Prostate gland (tissue), 2 donors: ENCODE measurements around the gene MAP3K8. TPM values are rescaled to one million over a fixed set of nuclear protein-coding genes. Genes with fewer than 3 reads are reported as not detected.

ENCODE experiments used
- DNase-seq: peaks from one replicate; pipeline ENCODE4 v3.0.0-alpha.2; 2019; ENCODE audit warnings: low spot score
- H3K27ac ChIP-seq, 2 donors: fragments of 200-600 bp; sonication (generic); 2 replicates each; pipeline ENCODE4 v1.5.1; 2017 to 2019
- H3K27me3 ChIP-seq: fragments of 200-600 bp; sonication (generic); replicated peaks from 2 replicates; pipeline ENCODE4 v1.5.1; 2019; ENCODE audit not compliant: insufficient read depth
- H3K36me3 ChIP-seq, 2 donors: fragments of 200-600 bp; sonication (generic); 1 replicate in 1 of 2; 2 replicates in 1 of 2; pipeline versions ENCODE4 v1.5.1 to v1.8.1; 2017 to 2019
- H3K4me1 ChIP-seq: fragments of 200-600 bp; sonication (generic); replicated peaks from 2 replicates; pipeline ENCODE4 v1.5.1; 2019
- H3K4me3 ChIP-seq, 2 donors: fragments of 200-600 bp; sonication (generic); 2 replicates each; pipeline ENCODE4 v1.5.1; 2017 to 2019
- H3K9me3 ChIP-seq: fragments of 200-600 bp; sonication (generic); 2 replicates; pipeline ENCODE4 v1.5.1; 2017
- CTCF ChIP-seq, 4 experiments: fragments of 200-600 bp in 2 of 4; fragments of 450-650 bp in 2 of 4; sonication (generic) in 2 of 4; IDR thresholded peaks; 1 replicate in 3 of 4; 2 replicates in 1 of 4; pipeline ENCODE4 v1.5.1; 2016 to 2019; ENCODE audit warnings: antibody characterized with exemption in 4 of 4, mild to moderate bottlenecking in 2 of 4, moderate library complexity in 2 of 4
- POLR2A ChIP-seq: fragments of 450-650 bp; IDR thresholded peaks from one replicate; pipeline ENCODE4 v1.6.1; 2016; ENCODE audit warnings: antibody characterized with exemption, mild to moderate bottlenecking
- POLR2AphosphoS5 ChIP-seq: sonication (generic); formaldehyde crosslinking; IDR thresholded peaks from one replicate; pipeline ENCODE4 v1.6.1; 2017; ENCODE audit warnings: antibody characterized with exemption
- WGBS: methylation state at CpG from one replicate; pipeline ENCODE4 v1.1.5; 2018; 5-methylcytosine and 5-hydroxymethylcytosine counted together
- intact Hi-C: fragments of 100-400 bp; cut with DNase I; formaldehyde crosslinking; loops from one replicate; pipeline ENCODE4 v1.14.2; 2022
- total RNA-seq, 2 donors: library from RNA; depleted of rRNA; stranded (reverse); fragments of >200 nt; gene quantifications; one replicate each; pipeline ENCODE4 v1.1.0, GENCODE V29; 2016

MAP3K8 gene
- total RNA-seq, 2 donors from 2014 or later: 4.7 to 12.2 TPM

GRCh38 chr10:30499816-30500215 lies 65.8 kb downstream of the MAP3K8 start:
- H3K9me3 ChIP-seq: no peaks in the 10 kb centered on the region
- no peak for DNase-seq
- H3K27me3 ChIP-seq: no peaks in the 10 kb centered on the region
- no peak overlapping the region for H3K4me3 ChIP-seq
- 96% methylated on average over 1 of the region's 1 CpG for WGBS
- TF ChIP-seq CTCF (IDR thresholded peaks at IDR 0.05): no peak
- no peak for TF ChIP-seq POLR2AphosphoS5
- TF ChIP-seq POLR2A: no peak
- intact Hi-C loops: no loop called here
- H3K4me1 ChIP-seq: no peaks in the 10 kb centered on the region
- no peak overlapping the region for H3K27ac ChIP-seq
- no peaks in the 10 kb centered on the region for H3K36me3 ChIP-seq

- no peaks in the 10 kb centered on the region for H3K9me3 ChIP-seq
- TF ChIP-seq CTCF (IDR thresholded peaks at IDR 0.05) (no peak), POLR2A (no peak), POLR2AphosphoS5 (no peak)
- no peak overlapping the region for H3K4me3 ChIP-seq
- H3K27ac ChIP-seq: no peak overlapping the region
- H3K4me1 ChIP-seq: no peaks in the 10 kb centered on the region
- no peaks in the 10 kb centered on the region for H3K27me3 ChIP-seq
- DNase-seq: no peak
- 96% methylated on average over 2 of the region's 2 CpGs for WGBS
- no peaks in the 10 kb centered on the region for H3K36me3 ChIP-seq
- intact Hi-C loops: no loop called here
Observed at GRCh38 chr10:30500534-30500933, 66.5 kb downstream of the MAP3K8 start.

GRCh38 chr10:30500963-30501504 lies 67.0 kb downstream of the MAP3K8 start:
- no peaks in the 10 kb centered on the region for H3K4me1 ChIP-seq
- no peaks in the 10 kb centered on the region for H3K27me3 ChIP-seq
- no peak for DNase-seq
- WGBS: 63% methylated on average over 3 of the region's 3 CpGs
- H3K9me3 ChIP-seq: no peaks in the 10 kb centered on the region
- H3K36me3 ChIP-seq: no peaks in the 10 kb centered on the region
- intact Hi-C loops: no loop called here
- no peak overlapping the region for H3K27ac ChIP-seq
- H3K4me3 ChIP-seq: no peak overlapping the region
- TF ChIP-seq CTCF (IDR thresholded peaks at IDR 0.05): no peak
- TF ChIP-seq POLR2A: no peak
- TF ChIP-seq POLR2AphosphoS5: no peak

- DNase-seq: no peak
- H3K9me3 ChIP-seq: no peaks in the 10 kb centered on the region
- H3K27me3 ChIP-seq: no peaks in the 10 kb centered on the region
- 50% methylated on average over 11 of the region's 11 CpGs for WGBS
- no peaks in the 10 kb centered on the region for H3K36me3 ChIP-seq
- intact Hi-C loops: no loop called here
- H3K27ac ChIP-seq: no peak overlapping the region
- no peak overlapping the region for H3K4me3 ChIP-seq
- no peaks in the 10 kb centered on the region for H3K4me1 ChIP-seq
- TF ChIP-seq POLR2AphosphoS5 (no peak), POLR2A (no peak), CTCF (IDR thresholded peaks at IDR 0.05) (no peak)
Observed at GRCh38 chr10:30502266-30503060, 68.5 kb downstream of the MAP3K8 start.

- Histone ChIP-seq H3K4me3 (no peak overlapping the region), H3K9me3 (no peaks in the 10 kb centered on the region), H3K4me1 (no peaks in the 10 kb centered on the region), H3K27me3 (no peaks in the 10 kb centered on the region), H3K36me3 (no peaks in the 10 kb centered on the region), H3K27ac (no peak overlapping the region)
- intact Hi-C loops: no loop called here
- 85% methylated on average over 10 of the region's 10 CpGs for WGBS
- TF ChIP-seq POLR2AphosphoS5 (no peak), POLR2A (no peak), CTCF (IDR thresholded peaks at IDR 0.05) (no peak)
- no peak for DNase-seq
Observed at GRCh38 chr10:30503700-30504266, 69.8 kb downstream of the MAP3K8 start.
